ENCODE results near the gene CD302. TPM values are rescaled to one million over a fixed set of nuclear protein-coding genes. Genes with fewer than 3 reads are reported as not detected.
"Not testable (repeated sequence)": the region's sequence is repeated elsewhere in the genome, so short reads cannot be mapped to it uniquely, and the experiment has no call there.

The CD302 gene
- total RNA-seq (ENCODE audit: insufficient read depth, low replicate concordance), result 19.7 TPM

GRCh38 chr2:159797543-159798375 is at the start of gene CD302:
Gene CD302 (minus strand): TSS chr2:159798208. CDS start chr2:159798198, 10 bp downstream.
- peak; percentile 40 for DNase-seq (ENCODE audit: low spot score)

- DNase-seq (ENCODE audit: low spot score), result no peak
Measured at GRCh38 chr2:159846564-159846963, 48.6 kb upstream of the CD302 start.

GRCh38 chr2:159840616-159841015 is 42.6 kb upstream of the CD302 start:
- no peak for DNase-seq (ENCODE audit: low spot score)

GRCh38 chr2:159832858-159833257 is 34.9 kb upstream of the CD302 start:
- peak; percentile 11 for DNase-seq (ENCODE audit: low spot score)

- no peak for DNase-seq (ENCODE audit: low spot score)
Measured at GRCh38 chr2:159832026-159832425, 34.0 kb upstream of the CD302 start.

GRCh38 chr2:159829376-159829775 is 31.4 kb upstream of the CD302 start:
- DNase-seq (ENCODE audit: low spot score), result no peak

GRCh38 chr2:159828738-159829137 is 30.7 kb upstream of the CD302 start:
- no peak for DNase-seq (ENCODE audit: low spot score)

- DNase-seq (ENCODE audit: low spot score), result not testable (repeated sequence)
Measured at GRCh38 chr2:159822478-159822833, 24.4 kb upstream of the CD302 start.

- not testable (repeated sequence) for DNase-seq (ENCODE audit: low spot score)
Measured at GRCh38 chr2:159821775-159822477, 23.9 kb upstream of the CD302 start.

- DNase-seq (ENCODE audit: low spot score), result no peak
Measured at GRCh38 chr2:159818940-159819339, 20.9 kb upstream of the CD302 start.

- no peak for DNase-seq (ENCODE audit: low spot score)
Measured at GRCh38 chr2:159817283-159817682, 19.3 kb upstream of the CD302 start.

- no peak for DNase-seq (ENCODE audit: low spot score)
Measured at GRCh38 chr2:159811232-159811631, 13.2 kb upstream of the CD302 start.

GRCh38 chr2:159808032-159808425 is 10.0 kb upstream of the CD302 start:
- peak; percentile 25 for DNase-seq (ENCODE audit: low spot score)

GRCh38 chr2:159807183-159808031 is 9.4 kb upstream of the CD302 start:
- no peak for DNase-seq (ENCODE audit: low spot score)

- DNase-seq (ENCODE audit: low spot score), result no peak
Measured at GRCh38 chr2:159804941-159805340, 6.9 kb upstream of the CD302 start.

- no peak for DNase-seq (ENCODE audit: low spot score)
Measured at GRCh38 chr2:159803235-159803962, 5.4 kb upstream of the CD302 start.

GRCh38 chr2:159802673-159803072 is 4.7 kb upstream of the CD302 start:
- DNase-seq (ENCODE audit: low spot score), result no peak

- no peak for DNase-seq (ENCODE audit: low spot score)
Measured at GRCh38 chr2:159799833-159800232, 1.8 kb upstream of the CD302 start.

- DNase-seq (ENCODE audit: low spot score), result no peak
Measured at GRCh38 chr2:159798376-159798725, 343 bp upstream of the CD302 start.

- DNase-seq (ENCODE audit: low spot score), result no peak
Measured at GRCh38 chr2:159797225-159797542, 824 bp downstream of the CD302 start.

- DNase-seq (ENCODE audit: low spot score), result no peak
Measured at GRCh38 chr2:159795841-159796690, 1.9 kb downstream of the CD302 start.
